Transverse colon (tissue), 4 donors: ENCODE measurements around the gene ITPKB.

Source experiments
- EP300 ChIP-seq: sonication (generic); formaldehyde crosslinking; IDR thresholded peaks from one replicate; pipeline ENCODE4 v1.6.1; 2017; ENCODE audit warnings: antibody characterized with exemption, low read depth
- POLR2A ChIP-seq: fragments of 450-650 bp; IDR thresholded peaks from one replicate; pipeline ENCODE4 v1.6.1; 2016; ENCODE audit warnings: antibody characterized with exemption, mild to moderate bottlenecking, moderate library complexity
- POLR2AphosphoS5 ChIP-seq, 3 donors: sonication (generic); formaldehyde crosslinking; IDR thresholded peaks; one replicate each; pipeline ENCODE4 v1.6.1; 2016; ENCODE audit warnings: antibody characterized with exemption in 3 of 3
- TF ChIP-seq, protein P1 (sequence below), 5 experiments: fragments of 200-600 bp in 3 of 5; fragments of 450-650 bp in 2 of 5; sonication (generic) in 3 of 5; IDR thresholded peaks; 1 replicate in 2 of 5; 2 replicates in 3 of 5; pipeline ENCODE4 v1.5.1; 2016 to 2017; ENCODE audit warnings: antibody characterized with exemption in 5 of 5, inconsistent platforms in 3 of 5, mild to moderate bottlenecking in 2 of 5, moderate library complexity in 1 of 5

DNA sequence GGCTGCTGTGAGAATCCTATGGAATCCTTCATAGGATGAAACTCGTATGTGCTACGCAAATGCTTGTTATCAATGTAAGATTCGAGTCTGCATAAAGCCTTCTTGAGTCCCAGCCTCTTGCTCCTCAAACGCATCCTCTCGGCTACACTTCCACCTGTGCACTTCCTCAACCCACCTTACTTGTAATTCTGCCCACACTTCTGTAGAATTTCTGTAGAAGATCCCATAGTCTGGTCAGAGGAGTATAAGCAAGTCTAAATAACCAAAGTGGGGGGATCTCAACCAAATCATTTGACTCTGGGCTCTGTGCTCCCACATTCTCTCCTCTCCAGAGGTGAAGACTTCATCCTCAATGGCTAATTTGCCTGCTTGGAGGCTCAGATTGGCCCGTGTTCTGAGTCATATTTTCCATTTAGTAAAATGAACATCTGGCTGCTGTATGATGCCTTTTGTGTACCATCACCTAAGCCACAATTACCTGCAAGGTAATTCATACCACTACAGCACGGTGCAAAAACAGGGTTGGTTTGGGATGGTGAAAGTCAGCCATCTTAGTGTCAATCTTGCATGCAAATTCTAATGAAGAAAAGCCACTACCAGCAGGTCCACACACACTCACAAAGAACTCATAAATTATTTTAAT, 63.2 kb downstream of the ITPKB start:
- TF ChIP-seq POLR2AphosphoS5 (IDR thresholded peaks at IDR 0.05): no peak
- TF ChIP-seq, protein P1, sequence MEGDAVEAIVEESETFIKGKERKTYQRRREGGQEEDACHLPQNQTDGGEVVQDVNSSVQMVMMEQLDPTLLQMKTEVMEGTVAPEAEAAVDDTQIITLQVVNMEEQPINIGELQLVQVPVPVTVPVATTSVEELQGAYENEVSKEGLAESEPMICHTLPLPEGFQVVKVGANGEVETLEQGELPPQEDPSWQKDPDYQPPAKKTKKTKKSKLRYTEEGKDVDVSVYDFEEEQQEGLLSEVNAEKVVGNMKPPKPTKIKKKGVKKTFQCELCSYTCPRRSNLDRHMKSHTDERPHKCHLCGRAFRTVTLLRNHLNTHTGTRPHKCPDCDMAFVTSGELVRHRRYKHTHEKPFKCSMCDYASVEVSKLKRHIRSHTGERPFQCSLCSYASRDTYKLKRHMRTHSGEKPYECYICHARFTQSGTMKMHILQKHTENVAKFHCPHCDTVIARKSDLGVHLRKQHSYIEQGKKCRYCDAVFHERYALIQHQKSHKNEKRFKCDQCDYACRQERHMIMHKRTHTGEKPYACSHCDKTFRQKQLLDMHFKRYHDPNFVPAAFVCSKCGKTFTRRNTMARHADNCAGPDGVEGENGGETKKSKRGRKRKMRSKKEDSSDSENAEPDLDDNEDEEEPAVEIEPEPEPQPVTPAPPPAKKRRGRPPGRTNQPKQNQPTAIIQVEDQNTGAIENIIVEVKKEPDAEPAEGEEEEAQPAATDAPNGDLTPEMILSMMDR (IDR thresholded peaks at IDR 0.05): no peak
- no peak for TF ChIP-seq EP300
- TF ChIP-seq POLR2A: no peak
